T47D (cell line): Measurements from ENCODE around the gene PCDH7.

ENCODE experiments used
- DNase-seq, 2 experiments: peaks; one replicate each; pipeline versions ENCODE4 v3.0.0 to v3.0.0-alpha.2; 2011 to 2012; ENCODE audit warnings: low read depth in 1 of 2, low spot score in 1 of 2
- JUND ChIP-seq: IDR thresholded peaks from 2 replicates; pipeline ENCODE4 v1.6.1; 2012; ENCODE audit warnings: low read depth
- in situ Hi-C: cut with HindIII; loops from 2 replicates; pipeline ENCODE4 v1.10.0; 2016; ENCODE audit warnings: low sequenced_read_pairs, low pct_unique_long_range_greater_than_20kb

The PCDH7 gene

GRCh38 chr4:30721185-30722091, 1.3 kb downstream of the PCDH7 start:
- in situ Hi-C loops = no loop called here
- TF ChIP-seq JUND = no peak
- DNase-seq = no peak

GRCh38 chr4:30722092-30722358, 1.9 kb downstream of the PCDH7 start:
- TF ChIP-seq JUND = no peak
- DNase-seq = no peak
- in situ Hi-C loops = no loop called here

GRCh38 chr4:30722359-30723200, 2.4 kb downstream of the PCDH7 start:
- TF ChIP-seq JUND = no peak
- DNase-seq = no peak
- in situ Hi-C loops = no loop called here

DNA sequence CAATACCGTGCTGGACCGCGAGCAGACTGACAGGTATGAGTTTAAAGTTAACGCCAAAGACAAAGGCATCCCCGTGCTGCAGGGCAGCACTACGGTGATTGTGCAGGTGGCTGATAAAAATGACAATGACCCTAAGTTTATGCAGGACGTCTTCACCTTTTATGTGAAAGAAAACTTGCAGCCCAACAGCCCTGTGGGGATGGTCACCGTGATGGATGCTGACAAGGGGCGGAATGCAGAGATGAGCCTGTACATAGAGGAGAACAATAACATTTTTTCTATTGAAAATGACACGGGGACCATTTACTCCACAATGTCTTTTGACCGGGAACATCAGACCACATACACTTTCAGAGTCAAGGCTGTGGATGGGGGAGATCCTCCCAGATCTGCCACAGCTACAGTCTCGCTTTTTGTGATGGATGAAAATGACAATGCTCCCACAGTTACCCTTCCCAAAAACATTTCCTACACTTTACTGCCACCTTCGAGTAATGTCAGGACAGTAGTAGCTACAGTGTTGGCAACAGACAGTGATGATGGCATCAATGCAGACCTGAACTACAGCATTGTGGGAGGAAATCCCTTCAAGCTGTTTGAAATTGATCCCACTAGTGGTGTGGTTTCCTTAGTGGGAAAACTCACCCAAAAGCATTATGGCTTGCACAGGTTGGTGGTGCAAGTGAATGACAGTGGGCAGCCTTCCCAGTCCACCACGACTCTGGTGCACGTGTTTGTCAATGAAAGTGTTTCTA, 3.2 kb downstream of the PCDH7 start:
- no peak for DNase-seq
- in situ Hi-C loops = no loop called here
- TF ChIP-seq JUND = no peak

- in situ Hi-C loops = no loop called here
- no peak for DNase-seq
- no peak for TF ChIP-seq JUND
Measured at GRCh38 chr4:30724247-30724646, 4.1 kb downstream of the PCDH7 start.

- DNase-seq = no peak
- in situ Hi-C loops = no loop called here
Measured at GRCh38 chr4:30725562-30725961, 5.4 kb downstream of the PCDH7 start.

DNA sequence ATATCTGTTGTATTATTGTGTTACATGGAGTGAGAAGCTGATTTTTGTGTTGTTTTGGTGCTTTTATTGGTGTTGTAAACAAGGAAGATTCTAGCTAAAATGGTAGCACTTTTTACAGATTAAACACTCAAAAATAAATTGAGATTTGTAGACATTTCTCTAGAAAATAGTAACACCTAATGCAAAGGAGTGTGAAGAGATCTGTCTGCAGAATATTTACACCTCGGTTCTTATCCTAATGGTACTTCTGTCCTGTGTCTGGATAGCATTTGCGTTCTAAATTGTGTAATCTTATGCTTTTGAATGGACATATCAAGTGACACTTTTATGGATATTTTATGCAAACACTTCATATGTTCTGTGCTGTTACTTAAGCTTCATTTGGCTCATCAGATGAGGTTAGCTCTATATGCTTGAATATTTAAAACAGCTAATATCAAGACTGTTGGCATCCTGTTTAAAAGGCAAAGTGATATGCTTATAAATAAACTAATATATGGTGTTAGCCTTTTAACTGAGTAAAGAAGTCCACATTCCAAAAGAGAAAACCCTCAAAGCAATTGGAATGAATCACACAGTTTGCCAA, 6.0 kb downstream of the PCDH7 start:
- TF ChIP-seq JUND = no peak
- in situ Hi-C loops = no loop called here
- DNase-seq = no peak

More at GRCh38 chr4:30725562-30725961, 5.4 kb downstream of the PCDH7 start:
- no peak for TF ChIP-seq JUND

- in situ Hi-C loops = no loop called here
- TF ChIP-seq JUND = no peak
- no peak for DNase-seq
Measured at GRCh38 chr4:30727409-30727808, 7.2 kb downstream of the PCDH7 start.

DNA sequence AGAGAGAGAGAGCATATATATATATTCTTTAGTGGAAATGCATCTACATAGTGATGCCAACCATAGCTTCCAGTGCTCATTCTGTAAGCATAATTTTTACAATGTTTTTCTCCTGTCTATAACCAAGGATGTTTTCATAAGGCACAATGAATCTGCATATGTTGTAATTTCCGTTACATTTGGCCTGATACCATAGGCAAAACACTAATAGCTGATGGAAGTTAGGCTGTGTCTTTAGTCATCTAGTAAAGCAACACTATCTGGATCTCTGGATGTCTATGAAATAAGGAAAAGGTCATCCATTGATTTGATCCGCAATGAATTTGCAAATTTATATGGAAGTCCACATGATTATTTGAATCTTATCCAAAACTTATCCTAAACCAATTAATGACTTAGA, 8.1 kb downstream of the PCDH7 start:
- TF ChIP-seq JUND = no peak
- DNase-seq = no peak
- in situ Hi-C loops = no loop called here

GRCh38 chr4:30743897-30744296, 23.7 kb downstream of the PCDH7 start:
- DNase-seq = no peak
- TF ChIP-seq JUND = no peak
- in situ Hi-C loops = no loop called here

GRCh38 chr4:30744386-30744785, 24.2 kb downstream of the PCDH7 start:
- no peak for TF ChIP-seq JUND
- in situ Hi-C loops = no loop called here
- no peak for DNase-seq

DNA sequence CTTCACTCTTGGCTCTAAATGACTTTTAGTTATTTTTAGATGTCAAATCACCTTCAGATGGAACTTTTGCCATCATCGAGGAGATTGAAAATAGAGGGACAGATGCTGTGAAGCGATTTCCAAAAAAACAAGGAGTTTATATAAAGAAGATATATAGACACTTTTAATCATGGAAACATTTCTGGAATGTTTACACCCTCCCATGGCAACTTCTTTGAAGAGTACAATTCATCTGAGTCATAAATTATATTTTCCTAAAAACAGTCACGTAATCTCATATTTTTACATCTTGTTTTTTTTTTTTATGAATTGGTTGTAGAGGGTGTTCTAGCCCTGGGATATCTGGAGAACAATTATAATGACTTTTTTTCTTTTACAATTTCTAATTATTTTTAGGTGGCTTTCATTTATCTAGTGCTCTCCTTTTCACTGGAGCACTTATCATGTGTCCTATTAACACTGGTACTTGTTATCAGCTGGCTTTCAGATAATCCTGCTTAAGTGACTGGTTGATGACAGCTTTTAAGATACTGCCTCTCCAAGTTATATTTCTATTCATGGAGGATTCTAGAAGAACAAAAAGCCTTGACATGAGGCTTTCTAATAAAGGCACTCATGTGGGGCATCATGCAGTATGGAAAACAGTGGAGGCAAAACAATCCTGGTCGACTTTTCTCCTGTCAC, 24.9 kb downstream of the PCDH7 start:
- TF ChIP-seq JUND = no peak
- DNase-seq = no peak
- in situ Hi-C loops = no loop called here
